RKO (cell line): Measurements from ENCODE around the gene LIMA1.

ENCODE experiments used
- DNase-seq: peaks from one replicate; pipeline ENCODE4 v3.0.0-alpha.2; 2016; ENCODE audit warnings: low spot score

Gene LIMA1

DNA sequence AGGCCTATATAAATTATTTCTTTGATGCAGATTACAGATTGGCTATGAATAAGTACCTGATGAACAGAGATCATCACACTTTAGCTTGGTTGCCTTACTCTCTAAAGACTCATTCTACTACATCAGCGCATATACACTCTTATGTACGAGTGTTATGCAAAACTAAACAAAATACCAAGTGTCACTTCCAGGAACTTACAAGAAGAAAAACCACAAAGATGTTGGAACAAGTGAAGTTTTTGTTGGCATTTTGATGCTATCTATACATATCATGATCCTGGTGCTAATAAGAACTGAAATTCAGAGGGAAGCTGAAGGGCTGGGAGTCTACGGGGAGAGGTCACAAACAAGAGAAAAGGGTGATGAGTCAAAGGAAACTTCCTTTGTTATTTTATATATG is 68.3 kb downstream of the LIMA1 start:
- DNase-seq = no peak

- no peak for DNase-seq
Observed at GRCh38 chr12:50214018-50214417, 69.3 kb downstream of the LIMA1 start.

DNA sequence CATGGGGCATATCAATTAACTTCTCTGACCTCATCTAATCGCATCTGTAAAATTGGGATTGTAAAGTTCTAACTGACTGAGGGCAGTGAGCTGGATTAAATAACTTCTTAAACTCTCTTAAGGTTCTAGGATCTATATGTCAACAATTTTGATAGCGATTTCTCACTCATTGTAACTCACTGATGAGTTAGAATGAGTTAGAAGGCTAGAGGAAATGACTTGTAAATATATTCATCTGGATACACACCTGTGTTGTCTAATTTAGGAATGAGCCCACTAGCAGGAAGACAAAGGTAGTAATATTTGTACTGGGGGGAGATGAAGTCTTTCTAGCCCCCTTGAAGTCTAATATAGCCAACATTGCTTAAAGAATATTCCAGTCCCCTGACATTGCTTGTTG is 69.9 kb downstream of the LIMA1 start:
- DNase-seq = peak; percentile 31

GRCh38 chr12:50212071-50212467 is 71.3 kb downstream of the LIMA1 start:
- DNase-seq = no peak

DNA sequence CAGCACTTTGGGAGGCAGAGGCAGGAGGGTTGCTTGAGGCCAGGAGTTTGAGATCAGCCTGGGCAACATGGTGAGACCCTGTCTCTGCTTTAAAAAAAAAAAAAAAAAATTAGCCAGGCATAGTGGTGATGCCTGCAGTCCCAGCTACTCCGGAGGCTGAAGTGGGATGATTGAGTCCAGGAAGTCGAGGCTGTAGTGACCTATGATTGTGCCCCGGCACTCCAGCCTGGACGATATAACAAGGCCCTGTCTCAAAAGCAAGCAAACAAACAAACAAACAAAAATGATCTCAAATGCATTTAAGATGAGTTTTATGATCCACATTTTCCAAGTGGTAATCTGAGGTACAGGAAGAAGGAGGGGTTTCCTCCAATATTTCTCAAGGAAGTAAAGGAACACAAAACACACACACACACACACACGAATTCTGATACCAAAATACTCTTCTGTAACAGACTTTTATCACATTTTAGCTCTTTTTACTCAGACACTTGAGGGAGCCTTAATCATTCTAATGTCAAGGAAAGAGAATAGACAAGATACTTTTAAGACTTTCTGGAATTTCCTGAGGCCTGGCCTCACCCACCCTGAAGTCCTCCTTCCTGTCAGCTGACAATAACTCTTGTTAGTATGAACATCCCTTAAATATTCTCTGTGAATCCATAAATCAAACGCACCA is 71.8 kb downstream of the LIMA1 start:
- no peak for DNase-seq

DNA sequence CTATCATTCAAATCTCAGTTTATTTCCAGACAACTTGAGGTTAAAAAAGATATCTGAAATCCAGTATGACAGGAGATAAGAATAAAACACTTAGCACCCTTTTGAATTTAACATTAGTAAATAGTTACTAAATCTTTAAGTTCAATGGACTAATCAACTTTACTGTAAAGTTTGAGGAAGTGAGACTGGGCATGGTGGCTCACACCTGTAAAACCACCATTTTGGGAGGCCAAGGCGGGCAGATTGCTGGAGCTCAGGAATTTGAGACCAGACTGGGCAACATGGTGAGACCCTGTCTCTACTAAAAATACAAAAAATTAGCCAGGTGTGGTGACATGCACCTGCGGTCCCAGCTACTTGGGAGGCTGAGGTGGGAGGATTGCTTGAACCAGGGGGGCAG is 75.9 kb downstream of the LIMA1 start:
- DNase-seq = no peak

GRCh38 chr12:50205648-50206047 is 77.7 kb downstream of the LIMA1 start:
- no peak for DNase-seq

GRCh38 chr12:50203691-50204090 is 79.6 kb downstream of the LIMA1 start:
- no peak for DNase-seq

GRCh38 chr12:50201987-50202521 is 81.3 kb downstream of the LIMA1 start:
- DNase-seq = no peak

DNA sequence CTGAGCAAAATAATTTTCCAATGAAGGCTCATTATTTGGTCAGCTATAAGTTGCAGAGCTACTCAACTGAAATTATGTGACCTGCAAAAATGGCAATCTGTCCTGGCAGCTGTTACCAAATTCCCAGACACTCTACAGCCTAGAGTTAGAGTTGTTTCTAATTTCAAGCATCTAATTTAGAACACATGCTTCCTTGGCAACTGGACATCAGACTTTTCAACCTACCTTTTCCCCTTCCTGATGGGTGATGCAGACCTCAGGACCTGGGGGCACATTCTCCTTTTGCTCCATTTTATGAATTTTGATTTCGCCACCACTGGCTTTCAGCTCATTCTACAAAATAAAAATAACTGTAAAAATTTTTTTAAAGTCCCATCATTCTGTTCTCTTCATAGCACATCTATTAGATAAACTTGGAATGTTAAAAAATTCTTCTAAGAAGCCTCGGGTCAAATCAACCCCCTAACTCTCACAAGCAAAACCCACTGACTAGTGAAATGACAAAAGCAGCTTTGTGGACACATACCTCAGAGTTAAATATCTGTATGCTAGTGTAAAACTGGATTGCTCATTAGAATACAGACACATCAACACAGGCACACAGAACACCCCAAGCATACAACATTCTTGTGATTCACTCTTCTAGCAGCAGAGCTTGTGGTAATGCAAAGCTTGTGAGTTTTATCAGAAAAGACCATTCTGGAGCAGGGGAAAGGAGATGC is 82.6 kb downstream of the LIMA1 start:
- no peak for DNase-seq

DNA sequence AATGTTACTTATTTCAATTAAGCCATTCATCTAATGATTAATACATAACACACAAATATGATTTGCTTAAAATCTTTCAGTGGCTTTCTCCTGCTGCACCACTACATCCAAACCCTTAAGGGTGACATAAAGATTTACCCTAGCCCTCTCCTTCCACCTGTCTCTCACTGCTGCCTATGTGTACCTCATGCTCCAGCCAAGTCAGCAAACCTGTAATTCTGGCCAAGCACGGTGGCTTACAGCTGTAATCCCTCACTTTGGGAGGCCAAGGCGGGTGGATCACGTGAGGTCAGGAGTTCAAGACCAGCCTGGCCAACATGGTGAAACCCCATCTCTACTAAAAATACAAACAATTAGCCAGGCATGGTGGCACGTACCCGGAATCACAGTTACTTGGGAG is 84.5 kb downstream of the LIMA1 start:
- no peak for DNase-seq

GRCh38 chr12:50197297-50197727 is 86.0 kb downstream of the LIMA1 start:
- DNase-seq = no peak

DNA sequence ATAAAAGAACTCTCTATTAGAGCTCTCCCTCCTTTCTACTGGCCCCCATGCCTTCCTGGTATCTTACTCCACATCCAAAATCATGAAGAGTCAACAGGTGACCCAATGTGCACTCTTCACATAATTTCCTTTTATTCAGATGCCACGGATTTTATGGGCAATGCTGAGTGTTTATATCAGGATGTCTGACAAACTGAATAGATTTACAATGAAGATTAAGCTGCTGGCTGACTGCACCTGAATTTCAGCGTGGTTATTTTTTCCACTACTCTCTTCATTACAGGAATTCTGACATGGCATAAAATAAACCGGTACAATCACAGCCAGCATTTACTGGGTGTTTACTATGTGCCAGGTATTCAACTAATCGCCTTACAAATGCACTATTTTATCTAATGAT is 86.8 kb downstream of the LIMA1 start:
- no peak for DNase-seq

DNA sequence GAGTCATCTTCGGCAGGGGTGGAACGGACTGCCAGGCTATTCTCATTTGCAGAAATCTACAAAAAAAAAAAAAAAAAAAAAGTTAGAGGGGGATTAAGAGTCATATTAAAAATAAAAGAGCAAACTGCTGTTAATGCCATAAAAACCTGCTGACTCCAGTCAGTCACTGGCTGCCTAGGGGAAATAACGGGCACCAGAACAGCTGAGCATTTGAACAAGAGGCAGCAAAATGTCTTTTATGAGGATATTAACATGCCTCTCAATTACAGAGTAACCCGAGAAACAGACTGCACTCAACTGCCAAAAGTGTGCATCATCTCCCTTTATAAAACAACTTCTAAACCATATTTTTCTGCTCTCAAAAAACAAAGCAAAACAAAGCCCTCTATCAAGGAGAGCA is 87.5 kb downstream of the LIMA1 start:
- DNase-seq = no peak

DNA sequence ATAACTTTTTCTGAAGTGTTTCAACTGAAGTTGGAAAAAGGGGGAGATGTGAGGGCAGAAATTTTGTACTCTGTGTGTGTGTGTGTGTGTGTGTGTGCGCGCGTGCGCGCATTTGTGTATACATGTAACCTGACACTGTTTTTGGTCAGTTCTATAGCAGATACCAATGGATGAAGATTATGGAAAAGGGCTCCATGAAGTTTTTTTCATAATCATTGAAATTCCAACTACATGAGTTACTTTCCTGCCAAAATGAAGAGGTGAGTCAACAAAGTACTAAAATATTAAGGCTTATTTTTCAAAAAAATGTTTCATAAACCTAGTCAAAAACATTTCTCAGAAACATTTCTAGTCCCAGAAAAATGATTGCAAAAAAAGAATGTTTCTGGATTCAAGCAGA is 90.4 kb downstream of the LIMA1 start:
- DNase-seq = no peak

GRCh38 chr12:50192236-50192635 is 91.1 kb downstream of the LIMA1 start:
- no peak for DNase-seq

- DNase-seq = no peak
Observed at GRCh38 chr12:50190859-50191258, 92.5 kb downstream of the LIMA1 start.

GRCh38 chr12:50188875-50189575 is 94.3 kb downstream of the LIMA1 start:
- DNase-seq = no peak

- no peak for DNase-seq
Observed at GRCh38 chr12:50188241-50188781, 95.0 kb downstream of the LIMA1 start.

DNA sequence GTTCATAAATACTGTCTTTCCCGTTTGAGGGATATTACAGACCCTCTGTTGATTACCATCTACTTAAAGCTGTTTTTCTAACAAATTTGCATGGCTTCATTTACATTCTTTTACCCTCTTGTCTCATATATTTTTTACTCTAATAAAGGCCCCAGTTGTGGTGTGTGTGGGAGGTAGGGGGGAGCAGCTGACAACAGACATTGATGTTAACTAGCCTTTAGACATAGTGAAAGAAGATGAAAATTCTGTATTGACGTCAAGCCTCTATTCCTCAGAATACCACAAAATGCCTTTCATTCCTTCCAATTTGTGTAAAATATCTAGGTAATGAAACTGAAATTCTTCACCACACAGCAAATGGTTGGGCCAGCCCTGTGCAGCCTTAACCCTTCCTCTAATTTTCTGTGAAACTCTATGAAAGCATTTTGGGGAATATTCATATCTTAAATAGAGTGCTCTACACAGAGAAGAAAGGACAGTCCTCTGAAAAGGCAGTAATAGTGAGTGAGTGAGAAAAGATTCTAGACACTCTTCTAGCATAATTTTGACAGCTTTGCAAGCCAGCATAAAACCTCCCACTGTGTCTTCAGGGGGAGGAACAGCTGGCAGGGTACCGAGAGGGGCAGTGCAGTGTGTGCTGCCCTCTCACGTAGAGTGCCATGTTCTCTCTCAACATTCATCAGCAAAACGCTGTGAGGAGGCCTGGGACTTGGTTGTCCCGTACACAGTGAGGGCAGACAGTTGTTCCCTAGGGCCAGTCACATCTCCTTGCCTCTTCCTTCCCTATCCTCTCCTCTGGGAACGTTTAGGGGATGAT is 96.0 kb downstream of the LIMA1 start:
- DNase-seq = no peak

- no peak for DNase-seq
Observed at GRCh38 chr12:50186681-50187080, 96.6 kb downstream of the LIMA1 start.
